HEK293 (cell line): ENCODE measurements around the gene AKAP12.
"Not testable (repeated sequence)": the region's sequence is repeated elsewhere in the genome, so short reads cannot be mapped to it uniquely, and the experiment has no call there.

Experiments
- CTCF ChIA-PET: fragments of 350-600 bp; formaldehyde crosslinking; extraction: SDS; loops from one replicate; lab custom pipeline; 2021; ENCODE audit warnings: antibody characterized with exemption; lab: Yijun Ruan, JAX
- POLR2A ChIA-PET: fragments of 300-600 bp; formaldehyde crosslinking; extraction: SDS; loops from one replicate; lab custom pipeline; 2020; ENCODE audit warnings: antibody characterized with exemption, inconsistent platforms; lab: Yijun Ruan, JAX
- H3K27ac ChIP-seq: fragments of 200-500 bp; sonication (Bioruptor generic); 2 replicates; pipeline ENCODE4 v1.5.1; 2014; ENCODE audit warnings: low read depth, low read length, control low read depth, inconsistent platforms; ENCODE audit errors: extremely low read depth
- H3K36me3 ChIP-seq, 2 experiments: fragments of 200-500 bp in 1 of 2; sonication (Bioruptor generic) in 1 of 2; 1 replicate in 1 of 2; 2 replicates in 1 of 2; pipeline ENCODE4 v1.5.1; 2014 to 2017; ENCODE audit warnings: inconsistent platforms in 2 of 2, low read length in 2 of 2; ENCODE audit not compliant: control insufficient read depth in 2 of 2, insufficient read depth in 1 of 2
- H3K4me1 ChIP-seq: fragments of 200-500 bp; sonication (Bioruptor generic); 2 replicates; pipeline ENCODE4 v1.5.1; 2014; ENCODE audit warnings: mild to moderate bottlenecking, low read length, inconsistent platforms; ENCODE audit not compliant: control insufficient read depth, insufficient read depth
- H3K4me3 ChIP-seq: 2 replicates; pipeline ENCODE4 v1.5.1; 2011; ENCODE audit warnings: low read depth, mild to moderate bottlenecking, control low read depth, low read length, moderate library complexity
- H3K9me3 ChIP-seq: fragments of 200-500 bp; sonication (Bioruptor generic); 2 replicates; pipeline ENCODE4 v1.5.1; 2014; ENCODE audit warnings: low read depth, low read length, inconsistent platforms; ENCODE audit not compliant: control insufficient read depth, insufficient read depth
- HOXA7 ChIP-seq: sonication (generic); formaldehyde crosslinking; IDR thresholded peaks from 2 replicates; pipeline ENCODE4 v1.8.1; 2022; ENCODE audit warnings: missing genetic modification reagents, borderline replicate concordance
- KLF1 ChIP-seq: fragments of 450-650 bp; formaldehyde crosslinking; IDR thresholded peaks from 2 replicates; pipeline ENCODE4 v1.5.1; 2016; ENCODE audit warnings: missing biosample characterization, missing genetic modification characterization
- PRDM1 ChIP-seq: fragments of 450-650 bp; formaldehyde crosslinking; IDR thresholded peaks from 2 replicates; pipeline ENCODE4; 2016; ENCODE audit warnings: missing biosample characterization, missing genetic modification characterization
- TCF7L2 ChIP-seq: IDR thresholded peaks from 2 replicates; pipeline ENCODE4 v1.6.1; 2011; ENCODE audit warnings: low read depth, mild to moderate bottlenecking, inconsistent platforms, low read length, moderate library complexity, borderline replicate concordance
- YY2 ChIP-seq: fragments of 450-650 bp; formaldehyde crosslinking; IDR thresholded peaks from 2 replicates; pipeline ENCODE4 v1.5.1; 2016; ENCODE audit warnings: missing biosample characterization, missing genetic modification characterization
- ZFP41 ChIP-seq: fragments of 450-650 bp; formaldehyde crosslinking; IDR thresholded peaks from 2 replicates; pipeline ENCODE4 v1.5.1; 2016; ENCODE audit warnings: missing biosample characterization, missing genetic modification characterization, borderline replicate concordance
- ZNF114 ChIP-seq: fragments of 450-650 bp; formaldehyde crosslinking; IDR thresholded peaks from 2 replicates; pipeline ENCODE4 v1.5.0; 2017; ENCODE audit warnings: missing biosample characterization, missing genetic modification characterization
- ZNF157 ChIP-seq: fragments of 450-650 bp; formaldehyde crosslinking; IDR thresholded peaks from 2 replicates; pipeline ENCODE4 v1.5.1; 2016; ENCODE audit warnings: missing biosample characterization, missing genetic modification characterization
- ZNF221 ChIP-seq: fragments of 450-650 bp; formaldehyde crosslinking; IDR thresholded peaks from 2 replicates; pipeline ENCODE4 v1.5.1; 2017; ENCODE audit warnings: missing biosample characterization, missing genetic modification characterization, borderline replicate concordance
- ZNF423 ChIP-seq: fragments of 450-650 bp; formaldehyde crosslinking; IDR thresholded peaks from 2 replicates; pipeline ENCODE4 v1.5.1; 2016; ENCODE audit warnings: missing biosample characterization, missing genetic modification characterization
- ZNF48 ChIP-seq: fragments of 450-650 bp; formaldehyde crosslinking; IDR thresholded peaks from 2 replicates; pipeline ENCODE4 v1.5.1; 2016; ENCODE audit warnings: missing biosample characterization, missing genetic modification characterization
- ZNF529 ChIP-seq: fragments of 450-650 bp; formaldehyde crosslinking; IDR thresholded peaks from 2 replicates; pipeline ENCODE4 v1.5.1; 2017; ENCODE audit warnings: missing genetic modification characterization, missing biosample characterization; ENCODE audit not compliant: insufficient replicate concordance
- ZNF664 ChIP-seq: fragments of 450-650 bp; formaldehyde crosslinking; IDR thresholded peaks from 2 replicates; pipeline ENCODE4 v1.5.1; 2016; ENCODE audit warnings: missing biosample characterization, missing genetic modification characterization
- ZNF747 ChIP-seq: fragments of 450-650 bp; formaldehyde crosslinking; IDR thresholded peaks from 2 replicates; pipeline ENCODE4 v1.5.1; 2016; ENCODE audit warnings: missing biosample characterization, missing genetic modification characterization
- ZNF76 ChIP-seq: fragments of 450-650 bp; formaldehyde crosslinking; IDR thresholded peaks from 2 replicates; pipeline ENCODE4; 2016; ENCODE audit warnings: low read depth, missing biosample characterization, missing genetic modification characterization, borderline replicate concordance
- ZNF777 ChIP-seq: fragments of 450-650 bp; formaldehyde crosslinking; IDR thresholded peaks from 2 replicates; pipeline ENCODE4 v1.5.1; 2017; ENCODE audit warnings: missing biosample characterization, missing genetic modification characterization, borderline replicate concordance
- TF ChIP-seq, protein P1 (sequence below): fragments of 450-650 bp; formaldehyde crosslinking; IDR thresholded peaks from 2 replicates; pipeline ENCODE4 v1.5.1; 2016; ENCODE audit warnings: missing biosample characterization, missing genetic modification characterization

AKAP12 gene

DNA sequence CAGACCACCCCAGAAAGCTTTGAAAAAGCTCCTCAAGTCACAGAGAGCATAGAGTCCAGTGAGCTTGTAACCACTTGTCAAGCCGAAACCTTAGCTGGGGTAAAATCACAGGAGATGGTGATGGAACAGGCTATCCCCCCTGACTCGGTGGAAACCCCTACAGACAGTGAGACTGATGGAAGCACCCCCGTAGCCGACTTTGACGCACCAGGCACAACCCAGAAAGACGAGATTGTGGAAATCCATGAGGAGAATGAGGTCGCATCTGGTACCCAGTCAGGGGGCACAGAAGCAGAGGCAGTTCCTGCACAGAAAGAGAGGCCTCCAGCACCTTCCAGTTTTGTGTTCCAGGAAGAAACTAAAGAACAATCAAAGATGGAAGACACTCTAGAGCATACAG is 112.0 kb downstream of the AKAP12 start (continued):
- TF ChIP-seq ZFP41 (tag by site-specific recombination) (no peak), ZNF221 (tag by site-specific recombination) (no peak), ZNF777 (tag by site-specific recombination) (no peak), HOXA7 (CRISPR knock-in tag) (no peak), ZNF423 (tag by site-specific recombination) (no peak), PRDM1 (no peak), ZNF114 (no peak), ZNF76 (no peak)
- TF ChIP-seq, protein P1, sequence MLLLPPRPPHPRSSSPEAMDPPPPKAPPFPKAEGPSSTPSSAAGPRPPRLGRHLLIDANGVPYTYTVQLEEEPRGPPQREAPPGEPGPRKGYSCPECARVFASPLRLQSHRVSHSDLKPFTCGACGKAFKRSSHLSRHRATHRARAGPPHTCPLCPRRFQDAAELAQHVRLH (tag by site-specific recombination) = no peak
- TF ChIP-seq, all 188 proteins: peak for 0

DNA sequence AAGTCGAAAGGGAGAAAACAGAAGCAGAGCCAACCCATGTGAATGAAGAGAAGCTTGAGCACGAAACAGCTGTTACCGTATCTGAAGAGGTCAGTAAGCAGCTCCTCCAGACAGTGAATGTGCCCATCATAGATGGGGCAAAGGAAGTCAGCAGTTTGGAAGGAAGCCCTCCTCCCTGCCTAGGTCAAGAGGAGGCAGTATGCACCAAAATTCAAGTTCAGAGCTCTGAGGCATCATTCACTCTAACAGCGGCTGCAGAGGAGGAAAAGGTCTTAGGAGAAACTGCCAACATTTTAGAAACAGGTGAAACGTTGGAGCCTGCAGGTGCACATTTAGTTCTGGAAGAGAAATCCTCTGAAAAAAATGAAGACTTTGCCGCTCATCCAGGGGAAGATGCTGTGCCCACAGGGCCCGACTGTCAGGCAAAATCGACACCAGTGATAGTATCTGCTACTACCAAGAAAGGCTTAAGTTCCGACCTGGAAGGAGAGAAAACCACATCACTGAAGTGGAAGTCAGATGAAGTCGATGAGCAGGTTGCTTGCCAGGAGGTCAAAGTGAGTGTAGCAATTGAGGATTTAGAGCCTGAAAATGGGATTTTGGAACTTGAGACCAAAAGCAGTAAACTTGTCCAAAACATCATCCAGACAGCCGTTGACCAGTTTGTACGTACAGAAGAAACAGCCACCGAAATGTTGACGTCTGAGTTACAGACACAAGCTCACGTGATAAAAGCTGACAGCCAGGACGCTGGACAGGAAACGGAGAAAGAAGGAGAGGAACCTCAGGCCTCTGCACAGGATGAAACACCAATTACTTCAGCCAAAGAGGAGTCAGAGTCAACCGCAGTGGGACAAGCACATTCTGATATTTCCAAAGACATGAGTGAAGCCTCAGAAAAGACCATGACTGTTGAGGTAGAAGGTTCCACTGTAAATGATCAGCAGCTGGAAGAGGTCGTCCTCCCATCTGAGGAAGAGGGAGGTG is 112.9 kb downstream of the AKAP12 start:
- Histone ChIP-seq H3K4me3 (no peak overlapping the region), H3K9me3 (no peaks in the 10 kb centered on the region), H3K4me1 (peaks cover 3% of the 10 kb centered on the region), H3K36me3 (peaks cover 0 to 47% of the 10 kb centered on the region in 2 experiments), H3K27ac (no peak overlapping the region)
- ChIA-PET POLR2A (interaction anchor here (0.5 kb wide), 1 partner anchor 16 kb away, joined by 3 read pairs; no protein-coding TSS in a partner anchor), CTCF (interaction anchor here (0.6 to 0.9 kb wide), 3 partner anchors 18 to 461 kb away, joined by 3 to 4 read pairs (median 3); no protein-coding TSS in a partner anchor)
- no peak for TF ChIP-seq KLF1 (tag by site-specific recombination)
- TF ChIP-seq ZNF529 (tag by site-specific recombination) = no peak
- TF ChIP-seq ZNF157 (tag by site-specific recombination) = no peak
- TF ChIP-seq ZNF747 = no peak

DNA sequence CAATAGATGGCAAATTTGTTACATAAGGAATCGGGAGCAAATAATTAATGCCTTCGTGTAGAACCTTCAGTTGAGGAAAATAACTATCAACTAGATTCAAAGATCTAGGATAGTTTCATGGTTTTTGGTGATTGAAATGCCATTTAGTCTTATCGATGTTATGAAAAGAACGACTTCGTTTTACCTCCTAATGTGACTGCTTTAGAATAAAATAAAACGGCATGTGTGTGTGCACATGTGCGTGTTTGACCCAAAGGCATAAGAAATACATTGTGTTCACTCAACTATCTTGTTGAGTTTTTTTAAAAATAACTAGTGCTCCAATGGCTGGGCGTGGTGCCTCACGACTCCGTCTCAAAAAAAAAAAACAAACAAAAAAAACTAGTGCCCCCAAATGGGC is 114.0 kb downstream of the AKAP12 start:
- H3K27ac ChIP-seq = no peak overlapping the region
- H3K4me1 ChIP-seq = peaks cover 10% of the 10 kb centered on the region
- POLR2A ChIA-PET = interaction anchor here (0.5 kb wide), 1 partner anchor 15 kb away, joined by 3 read pairs; no protein-coding TSS in a partner anchor
- CTCF ChIA-PET = interaction anchor here (0.7 kb wide), 3 partner anchors 20 to 387 kb away, joined by 3 read pairs; no protein-coding TSS in a partner anchor
- no peaks in the 10 kb centered on the region for H3K9me3 ChIP-seq
- TF ChIP-seq YY2 (tag by site-specific recombination) (no peak), TCF7L2 (no peak), ZNF48 (no peak), ZNF664 (no peak), ZNF114 (no peak)
- peaks cover 0 to 45% of the 10 kb centered on the region in 2 experiments for H3K36me3 ChIP-seq
- H3K4me3 ChIP-seq = no peak overlapping the region

GRCh38 chr6:151356983-151357382 is 117.2 kb downstream of the AKAP12 start:
- H3K27ac ChIP-seq, H3K9me3 ChIP-seq, H3K4me3 ChIP-seq: not testable (repeated sequence)
- ChIA-PET CTCF (interaction anchor here (1.0 to 3.0 kb wide), 2 partner anchors 33 to 149 kb away, joined by 3 to 11 read pairs; no protein-coding TSS in a partner anchor), POLR2A (interaction anchor here (2.2 kb wide), 1 partner anchor 33 kb away, joined by 9 read pairs; no protein-coding TSS in a partner anchor)
- Histone ChIP-seq H3K4me1 (peaks cover 10% of the 10 kb centered on the region), H3K36me3 (peaks cover 0 to 31% of the 10 kb centered on the region in 2 experiments)
